ENCODE results near the gene RCAN3. TPM values are rescaled to one million over a fixed set of nuclear protein-coding genes. Genes with fewer than 3 reads are reported as not detected.
"Not testable (repeated sequence)": the region's sequence is repeated elsewhere in the genome, so short reads cannot be mapped to it uniquely, and the experiment has no call there.

Gene RCAN3
- total RNA-seq, 1 experiment from 2014 or later: 25.6 TPM

DNA sequence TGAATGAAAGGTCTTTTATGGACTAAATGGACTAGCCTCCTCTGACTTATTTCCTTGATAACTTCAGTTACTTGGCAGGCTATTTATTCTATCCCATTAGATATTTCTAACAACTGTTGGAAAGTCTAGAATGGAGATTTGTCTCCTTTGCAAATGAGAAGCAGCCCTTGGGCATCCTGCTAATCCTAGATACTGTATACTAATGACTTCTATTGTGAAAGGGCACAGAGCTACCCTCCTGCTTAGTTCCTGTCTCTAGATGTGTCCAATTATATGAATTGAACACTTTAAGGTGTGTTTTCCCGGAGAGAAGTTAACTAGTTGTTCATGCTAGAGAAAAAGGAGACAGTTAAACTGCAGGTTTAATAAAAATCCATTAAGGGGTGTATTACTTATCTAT, 43.0 kb downstream of the RCAN3 start:
- no peak overlapping the region for H2AFZ ChIP-seq (ENCODE audit: low read length)
- intact Hi-C loops (cut with micrococcal nuclease): no loop called here
- CTCF ChIA-PET: no interaction called here

GRCh38 chr1:24547195-24547594, 44.6 kb downstream of the RCAN3 start:
- TF ChIP-seq, protein P1, sequence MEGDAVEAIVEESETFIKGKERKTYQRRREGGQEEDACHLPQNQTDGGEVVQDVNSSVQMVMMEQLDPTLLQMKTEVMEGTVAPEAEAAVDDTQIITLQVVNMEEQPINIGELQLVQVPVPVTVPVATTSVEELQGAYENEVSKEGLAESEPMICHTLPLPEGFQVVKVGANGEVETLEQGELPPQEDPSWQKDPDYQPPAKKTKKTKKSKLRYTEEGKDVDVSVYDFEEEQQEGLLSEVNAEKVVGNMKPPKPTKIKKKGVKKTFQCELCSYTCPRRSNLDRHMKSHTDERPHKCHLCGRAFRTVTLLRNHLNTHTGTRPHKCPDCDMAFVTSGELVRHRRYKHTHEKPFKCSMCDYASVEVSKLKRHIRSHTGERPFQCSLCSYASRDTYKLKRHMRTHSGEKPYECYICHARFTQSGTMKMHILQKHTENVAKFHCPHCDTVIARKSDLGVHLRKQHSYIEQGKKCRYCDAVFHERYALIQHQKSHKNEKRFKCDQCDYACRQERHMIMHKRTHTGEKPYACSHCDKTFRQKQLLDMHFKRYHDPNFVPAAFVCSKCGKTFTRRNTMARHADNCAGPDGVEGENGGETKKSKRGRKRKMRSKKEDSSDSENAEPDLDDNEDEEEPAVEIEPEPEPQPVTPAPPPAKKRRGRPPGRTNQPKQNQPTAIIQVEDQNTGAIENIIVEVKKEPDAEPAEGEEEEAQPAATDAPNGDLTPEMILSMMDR (conservative IDR thresholded peaks at IDR 0.05; ENCODE audit: low read depth, low read length): no peak
- TF ChIP-seq EZH2phosphoT487 (IDR thresholded peaks at IDR 0.05; ENCODE audit: borderline replicate concordance, low read length) (no peak), EZH2 (IDR thresholded peaks at IDR 0.05; ENCODE audit: low read length, unreplicated experiment) (no peak)

More for the DNA sequence above, 43.0 kb downstream of the RCAN3 start:
- H3K4me2 ChIP-seq (ENCODE audit: low read length): no peak overlapping the region
- no peak overlapping the region for H3K27ac ChIP-seq (ENCODE audit: low read length)
- H3K9ac ChIP-seq (ENCODE audit: low read length): no peak overlapping the region
- DNase-seq (no peak), ATAC-seq (no peak)
- H3K79me2 ChIP-seq (ENCODE audit: low read length): no peaks in the 10 kb centered on the region
- H3F3A ChIP-seq (ENCODE audit: low read length, unreplicated experiment): no peaks in the 10 kb centered on the region
- H4K20me1 ChIP-seq (ENCODE audit: low read length): no peaks in the 10 kb centered on the region
- TF ChIP-seq, protein P1 (conservative IDR thresholded peaks at IDR 0.05; ENCODE audit: low read depth, low read length): no peak
- no peak for TF ChIP-seq EZH2phosphoT487 (IDR thresholded peaks at IDR 0.05; ENCODE audit: borderline replicate concordance, low read length)
- no peak for TF ChIP-seq EZH2 (IDR thresholded peaks at IDR 0.05; ENCODE audit: low read length, unreplicated experiment)
- H3K4me1 ChIP-seq (ENCODE audit: insufficient read depth, low read length): peaks cover 46% of the 10 kb centered on the region
- H3K27me3 ChIP-seq (ENCODE audit: low read length): no peaks in the 10 kb centered on the region
- BruUV-seq (replicated peaks): no TSS peak
- H3K9me3 ChIP-seq (ENCODE audit: low read length): no peaks in the 10 kb centered on the region
- peaks cover 2% of the 10 kb centered on the region; the same call in 1 of the 2 replicates for H3K36me3 ChIP-seq (ENCODE audit: low read depth, low read length)
- POLR2A ChIA-PET (ENCODE audit: unreplicated experiment): no interaction called here
- no peaks in the 10 kb centered on the region for H3K9me2 ChIP-seq (replicated peaks; ENCODE audit: low read length)
- no peak overlapping the region for H3K4me3 ChIP-seq (ENCODE audit: low read length)

GRCh38 chr1:24548070-24548469, 45.4 kb downstream of the RCAN3 start:
- ATAC-seq (no peak), DNase-seq (no peak)
- POLR2A ChIA-PET (ENCODE audit: unreplicated experiment): no interaction called here
- Histone ChIP-seq H3K27me3 (ENCODE audit: low read length) (no peaks in the 10 kb centered on the region), H3K4me1 (ENCODE audit: insufficient read depth, low read length) (peaks cover 23% of the 10 kb centered on the region), H3K9me2 (replicated peaks; ENCODE audit: low read length) (no peaks in the 10 kb centered on the region), H3K9me3 (ENCODE audit: low read length) (no peaks in the 10 kb centered on the region), H3K36me3 (ENCODE audit: low read depth, low read length) (no peaks in the 10 kb centered on the region), H3F3A (ENCODE audit: low read length, unreplicated experiment) (no peaks in the 10 kb centered on the region), H3K79me2 (ENCODE audit: low read length) (no peaks in the 10 kb centered on the region), H4K20me1 (ENCODE audit: low read length) (no peaks in the 10 kb centered on the region), H3K4me3 (ENCODE audit: low read length) (no peak overlapping the region), H3K27ac (ENCODE audit: low read length) (no peak overlapping the region), H2AFZ (ENCODE audit: low read length) (no peak overlapping the region), H3K4me2 (ENCODE audit: low read length) (no peak overlapping the region), H3K9ac (ENCODE audit: low read length) (no peak overlapping the region)
- TF ChIP-seq, protein P1 (conservative IDR thresholded peaks at IDR 0.05; ENCODE audit: low read depth, low read length): no peak
- TF ChIP-seq EZH2 (IDR thresholded peaks at IDR 0.05; ENCODE audit: low read length, unreplicated experiment) (no peak), EZH2phosphoT487 (IDR thresholded peaks at IDR 0.05; ENCODE audit: borderline replicate concordance, low read length) (no peak)
- no TSS peak for BruUV-seq (replicated peaks)
- intact Hi-C loops (cut with micrococcal nuclease): no loop called here
- CTCF ChIA-PET: no interaction called here

More at GRCh38 chr1:24547195-24547594, 44.6 kb downstream of the RCAN3 start:
- BruUV-seq (replicated peaks): no TSS peak
- no peak overlapping the region for H3K4me3 ChIP-seq (ENCODE audit: low read length)
- no peaks in the 10 kb centered on the region for H3F3A ChIP-seq (ENCODE audit: low read length, unreplicated experiment)
- no peak for ATAC-seq
- intact Hi-C loops (cut with micrococcal nuclease): no loop called here
- H3K27me3 ChIP-seq (ENCODE audit: low read length): no peaks in the 10 kb centered on the region
- peaks cover 32% of the 10 kb centered on the region for H3K4me1 ChIP-seq (ENCODE audit: insufficient read depth, low read length)
- H3K4me2 ChIP-seq (ENCODE audit: low read length): no peak overlapping the region
- ChIA-PET POLR2A (ENCODE audit: unreplicated experiment) (no interaction called here), CTCF (no interaction called here)
- no peak for DNase-seq
- no peaks in the 10 kb centered on the region for H3K36me3 ChIP-seq (ENCODE audit: low read depth, low read length)
- H3K9me3 ChIP-seq (ENCODE audit: low read length): no peaks in the 10 kb centered on the region
- H3K79me2 ChIP-seq (ENCODE audit: low read length): no peaks in the 10 kb centered on the region
- H3K27ac ChIP-seq (ENCODE audit: low read length): no peak overlapping the region
- H2AFZ ChIP-seq (ENCODE audit: low read length): no peak overlapping the region
- H4K20me1 ChIP-seq (ENCODE audit: low read length): no peaks in the 10 kb centered on the region
- no peak overlapping the region for H3K9ac ChIP-seq (ENCODE audit: low read length)
- H3K9me2 ChIP-seq (replicated peaks; ENCODE audit: low read length): no peaks in the 10 kb centered on the region

DNA sequence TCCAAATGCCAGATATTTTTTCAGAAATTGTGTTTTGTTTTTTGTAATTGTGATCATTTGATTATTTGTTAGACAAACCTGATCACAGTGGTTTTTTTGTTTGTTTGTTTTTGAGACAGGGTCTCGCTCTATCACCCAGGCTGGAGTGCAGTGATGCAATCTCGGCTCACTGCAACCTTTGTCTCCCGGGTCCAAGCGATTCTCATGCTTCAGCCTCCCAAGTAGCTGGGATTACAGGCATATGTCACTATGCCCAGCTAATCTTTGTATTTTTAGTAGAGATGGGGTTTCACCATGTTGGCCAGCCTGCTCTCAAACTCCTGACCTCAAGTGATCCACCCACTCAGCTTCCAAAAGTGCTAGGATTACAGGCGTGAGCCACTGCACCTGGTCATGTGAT, 46.6 kb downstream of the RCAN3 start:
- CTCF ChIA-PET; DNase-seq; H3K4me2 ChIP-seq (ENCODE audit: low read length); H3K9ac ChIP-seq (ENCODE audit: low read length); H3K9me2 ChIP-seq (replicated peaks; ENCODE audit: low read length); H2AFZ ChIP-seq (ENCODE audit: low read length); intact Hi-C loops (cut with micrococcal nuclease); H4K20me1 ChIP-seq (ENCODE audit: low read length); H3K36me3 ChIP-seq (ENCODE audit: low read depth, low read length); BruUV-seq (replicated peaks); H3K27ac ChIP-seq (ENCODE audit: low read length); H3K9me3 ChIP-seq (ENCODE audit: low read length); H3K27me3 ChIP-seq (ENCODE audit: low read length); H3K79me2 ChIP-seq (ENCODE audit: low read length); H3F3A ChIP-seq (ENCODE audit: low read length, unreplicated experiment); ATAC-seq; H3K4me3 ChIP-seq (ENCODE audit: low read length): not testable (repeated sequence)
- POLR2A ChIA-PET (ENCODE audit: unreplicated experiment): interaction anchor here (0.6 kb wide), 1 partner anchor 9 kb away, joined by 7 read pairs; no protein-coding TSS in a partner anchor
- peaks cover 17% of the 10 kb centered on the region for H3K4me1 ChIP-seq (ENCODE audit: insufficient read depth, low read length)

Data from PC-3 (cell line).